Right lobe of liver (tissue), 4 donors: ENCODE results near the gene SLC26A11.
"Not testable (repeated sequence)": the region's sequence is repeated elsewhere in the genome, so short reads cannot be mapped to it uniquely, and the experiment has no call there.

Source experiments
- POLR2A ChIP-seq: fragments of 450-650 bp; IDR thresholded peaks from one replicate; pipeline ENCODE4 v1.6.1; 2017; ENCODE audit warnings: antibody characterized with exemption, mild to moderate bottlenecking
- TF ChIP-seq, protein P1 (sequence below), 4 donors: fragments of 200-600 bp in 3 of 4; fragments of 450-650 bp in 1 of 4; IDR thresholded peaks; one replicate each; pipeline versions ENCODE4 v1.5.1 to v1.8.0; 2016 to 2022; ENCODE audit warnings: antibody characterized with exemption in 4 of 4, mild to moderate bottlenecking in 2 of 4
- donor health status: DM: no; HTN: no; CAD: no.
- donor health status: DM: no; HTN: no; CAD: no.
- donor health status: DM: no; HTN: yes; CAD: no.

DNA sequence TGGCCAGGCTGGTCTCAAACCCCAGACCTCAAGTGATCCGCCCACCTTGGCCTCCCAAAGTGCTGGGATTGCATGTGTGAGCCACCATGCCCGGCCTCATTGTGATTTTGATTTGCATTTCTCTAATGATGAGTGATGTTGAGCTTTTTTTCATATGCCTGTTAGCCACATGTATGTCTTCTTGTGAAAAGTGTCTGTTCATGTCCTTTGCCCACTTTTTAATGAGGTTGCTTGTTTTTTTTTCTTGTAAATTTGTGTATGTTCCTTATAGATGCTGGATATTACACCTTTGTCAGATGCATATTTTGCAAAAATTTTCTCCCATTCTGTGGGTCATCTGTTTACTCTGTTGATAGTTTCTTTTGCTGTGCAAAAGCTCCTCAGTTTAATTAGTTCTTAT, 80.5 kb downstream of the SLC26A11 start:
- TF ChIP-seq POLR2A = not testable (repeated sequence)
- TF ChIP-seq, protein P1, sequence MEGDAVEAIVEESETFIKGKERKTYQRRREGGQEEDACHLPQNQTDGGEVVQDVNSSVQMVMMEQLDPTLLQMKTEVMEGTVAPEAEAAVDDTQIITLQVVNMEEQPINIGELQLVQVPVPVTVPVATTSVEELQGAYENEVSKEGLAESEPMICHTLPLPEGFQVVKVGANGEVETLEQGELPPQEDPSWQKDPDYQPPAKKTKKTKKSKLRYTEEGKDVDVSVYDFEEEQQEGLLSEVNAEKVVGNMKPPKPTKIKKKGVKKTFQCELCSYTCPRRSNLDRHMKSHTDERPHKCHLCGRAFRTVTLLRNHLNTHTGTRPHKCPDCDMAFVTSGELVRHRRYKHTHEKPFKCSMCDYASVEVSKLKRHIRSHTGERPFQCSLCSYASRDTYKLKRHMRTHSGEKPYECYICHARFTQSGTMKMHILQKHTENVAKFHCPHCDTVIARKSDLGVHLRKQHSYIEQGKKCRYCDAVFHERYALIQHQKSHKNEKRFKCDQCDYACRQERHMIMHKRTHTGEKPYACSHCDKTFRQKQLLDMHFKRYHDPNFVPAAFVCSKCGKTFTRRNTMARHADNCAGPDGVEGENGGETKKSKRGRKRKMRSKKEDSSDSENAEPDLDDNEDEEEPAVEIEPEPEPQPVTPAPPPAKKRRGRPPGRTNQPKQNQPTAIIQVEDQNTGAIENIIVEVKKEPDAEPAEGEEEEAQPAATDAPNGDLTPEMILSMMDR (IDR thresholded peaks at IDR 0.05) = not testable (repeated sequence)
